Ecto neural progenitor cell (in vitro differentiated cells): ENCODE measurements around the gene IMMP2L.
"Not testable (repeated sequence)": the region's sequence is repeated elsewhere in the genome, so short reads cannot be mapped to it uniquely, and the experiment has no call there.

ENCODE experiments used
- DNase-seq: peaks from one replicate; pipeline ENCODE4 v3.0.0-alpha.2; 2018; ENCODE audit warnings: low spot score

IMMP2L gene

GRCh38 chr7:110987127-110987693 lies 575.1 kb downstream of the IMMP2L start:
- DNase-seq, result no peak

GRCh38 chr7:110983822-110984456 lies 578.4 kb downstream of the IMMP2L start:
- no peak for DNase-seq

GRCh38 chr7:110977127-110977737 lies 585.1 kb downstream of the IMMP2L start:
- DNase-seq, result no peak

GRCh38 chr7:110975486-110975885 lies 586.8 kb downstream of the IMMP2L start:
- no peak for DNase-seq

GRCh38 chr7:110974441-110974840 lies 587.9 kb downstream of the IMMP2L start:
- DNase-seq, result no peak

- DNase-seq, result no peak
Measured at GRCh38 chr7:110973196-110973990, 588.9 kb downstream of the IMMP2L start.

- DNase-seq, result no peak
Measured at GRCh38 chr7:110964775-110965174, 597.5 kb downstream of the IMMP2L start.

GRCh38 chr7:110962826-110963225 lies 599.5 kb downstream of the IMMP2L start:
- no peak for DNase-seq

GRCh38 chr7:110962374-110962773 lies 599.9 kb downstream of the IMMP2L start:
- DNase-seq, result no peak

GRCh38 chr7:110960811-110961210 lies 601.5 kb downstream of the IMMP2L start:
- no peak for DNase-seq

GRCh38 chr7:110948280-110948679 lies 614.0 kb downstream of the IMMP2L start:
- DNase-seq, result no peak

GRCh38 chr7:110947408-110947807 lies 614.9 kb downstream of the IMMP2L start:
- no peak for DNase-seq

GRCh38 chr7:110944966-110945644 lies 617.2 kb downstream of the IMMP2L start:
- DNase-seq, result peak; percentile 50

GRCh38 chr7:110944448-110944847 lies 617.8 kb downstream of the IMMP2L start:
- DNase-seq, result no peak

- no peak for DNase-seq
Measured at GRCh38 chr7:110943701-110944345, 618.5 kb downstream of the IMMP2L start.

GRCh38 chr7:110941385-110941784 lies 620.9 kb downstream of the IMMP2L start:
- DNase-seq, result no peak

- no peak for DNase-seq
Measured at GRCh38 chr7:110940756-110941155, 621.5 kb downstream of the IMMP2L start.

- DNase-seq, result no peak
Measured at GRCh38 chr7:110938165-110938564, 624.1 kb downstream of the IMMP2L start.

- DNase-seq, result not testable (repeated sequence)
Measured at GRCh38 chr7:110936665-110937064, 625.6 kb downstream of the IMMP2L start.

- DNase-seq, result no peak
Measured at GRCh38 chr7:110929480-110930249, 632.6 kb downstream of the IMMP2L start.

GRCh38 chr7:110922906-110923305 lies 639.4 kb downstream of the IMMP2L start:
- no peak for DNase-seq
